Tibial nerve (tissue), 4 donors: ENCODE measurements around the gene TRAF3. TPM values are rescaled to one million over a fixed set of nuclear protein-coding genes. Genes with fewer than 3 reads are reported as not detected.

Experiments
- DNase-seq, 2 donors: peaks; one replicate each; pipeline ENCODE4 v3.0.0-alpha.2; 2019; ENCODE audit warnings: low spot score in 2 of 2
- H3K27ac ChIP-seq, 4 donors: fragments of 200-600 bp; sonication (generic) in 3 of 4; one replicate each; pipeline ENCODE4 v1.5.1; 2017 to 2019; ENCODE audit warnings: mild to moderate bottlenecking in 1 of 4
- H3K27me3 ChIP-seq, 2 donors: fragments of 200-600 bp; sonication (generic) in 1 of 2; one replicate each; pipeline versions ENCODE4 v1.5.1 to v1.6.0; 2017 to 2019
- H3K36me3 ChIP-seq, 3 donors: fragments of 200-600 bp; sonication (generic); one replicate each; pipeline ENCODE4 v1.5.1; 2018 to 2019
- H3K4me1 ChIP-seq, 4 donors: fragments of 200-600 bp; sonication (generic) in 3 of 4; one replicate each; pipeline ENCODE4 v1.5.1; 2017 to 2019
- H3K4me3 ChIP-seq, 4 donors: fragments of 200-600 bp; sonication (generic) in 3 of 4; one replicate each; pipeline ENCODE4 v1.5.1; 2017 to 2019; ENCODE audit warnings: mild to moderate bottlenecking in 1 of 4, moderate library complexity in 1 of 4
- H3K9me3 ChIP-seq, 4 donors: fragments of 200-600 bp; sonication (generic) in 3 of 4; one replicate each; pipeline ENCODE4 v1.5.1; 2017 to 2019
- CTCF ChIP-seq, 5 experiments: fragments of 200-600 bp in 3 of 5; fragments of 450-650 bp in 2 of 5; sonication (generic) in 3 of 5; IDR thresholded peaks; one replicate each; pipeline ENCODE4 v1.5.1; 2016 to 2019; ENCODE audit warnings: antibody characterized with exemption in 5 of 5, mild to moderate bottlenecking in 3 of 5, moderate library complexity in 2 of 5
- EP300 ChIP-seq, 2 donors: sonication (generic); formaldehyde crosslinking; IDR thresholded peaks; one replicate each; pipeline ENCODE4 v1.6.1; 2017; ENCODE audit warnings: antibody characterized with exemption in 2 of 2, mild to moderate bottlenecking in 1 of 2
- POLR2A ChIP-seq, 2 donors: fragments of 450-650 bp; IDR thresholded peaks; one replicate each; pipeline ENCODE4 v1.6.1; 2017; ENCODE audit warnings: antibody characterized with exemption in 2 of 2, mild to moderate bottlenecking in 2 of 2, moderate library complexity in 2 of 2
- WGBS, 2 donors: methylation state at CpG; one replicate each; pipeline ENCODE4 v1.1.5; 2018; 5-methylcytosine and 5-hydroxymethylcytosine counted together
- total RNA-seq, 4 donors: library from RNA; depleted of rRNA; stranded (reverse); fragments of >200 nt; gene quantifications; one replicate each; pipeline ENCODE4 v1.1.0, GENCODE V29; 2016

Gene TRAF3
- total RNA-seq, 4 donors from 2014 or later: 4.8 to 20.7 (median 13.4) TPM

- Histone ChIP-seq H3K4me3 (peak within 1 kb of the TSS in 2 of 4 donors; percentile 30 to 37), H3K9me3 (no peaks in the 10 kb centered on the region), H3K27ac (peak within 1 kb of the TSS in 1 of 4 donors; percentile 60), H3K4me1 (peaks cover 0 to 21% (median 15%) of the 10 kb centered on the region in 4 donors), H3K27me3 (peaks cover 0 to 53% of the 10 kb centered on the region in 2 donors), H3K36me3 (no peaks in the 10 kb centered on the region)
- no peak for DNase-seq
- WGBS, 2 donors: 10 to 14% methylated on average over 22 to 56 of the region's 56 CpGs
- TF ChIP-seq EP300 (IDR thresholded peaks at IDR 0.05): no peak
- no peak for TF ChIP-seq CTCF (IDR thresholded peaks at IDR 0.05)
- TF ChIP-seq POLR2A (IDR thresholded peaks at IDR 0.05): no peak
Observed at GRCh38 chr14:102922490-102923200, 145.4 kb downstream of the TRAF3 start, which contains the start of gene AMN. Gene AMN (plus strand): TSS chr14:102922663. CDS start chr14:102922689, 26 bp downstream.

- H3K27me3 ChIP-seq: peaks cover 0 to 60% of the 10 kb centered on the region in 2 donors
- WGBS, 2 donors: 5% methylated on average over 43 to 51 of the region's 53 CpGs
- TF ChIP-seq CTCF (IDR thresholded peaks at IDR 0.05): no peak
- no peak for TF ChIP-seq EP300 (IDR thresholded peaks at IDR 0.05)
- no peak for TF ChIP-seq POLR2A (IDR thresholded peaks at IDR 0.05)
- no peak for DNase-seq
- peak overlapping the region in 1 of 4 donors; percentile 60 for H3K27ac ChIP-seq
- H3K36me3 ChIP-seq: no peaks in the 10 kb centered on the region
- H3K4me1 ChIP-seq: peaks cover 0 to 28% (median 18%) of the 10 kb centered on the region in 4 donors
- peak overlapping the region in 2 of 4 donors; percentile 30 to 37 for H3K4me3 ChIP-seq
- no peaks in the 10 kb centered on the region for H3K9me3 ChIP-seq
Observed at GRCh38 chr14:102923201-102923924, 146.1 kb downstream of the TRAF3 start.

DNA sequence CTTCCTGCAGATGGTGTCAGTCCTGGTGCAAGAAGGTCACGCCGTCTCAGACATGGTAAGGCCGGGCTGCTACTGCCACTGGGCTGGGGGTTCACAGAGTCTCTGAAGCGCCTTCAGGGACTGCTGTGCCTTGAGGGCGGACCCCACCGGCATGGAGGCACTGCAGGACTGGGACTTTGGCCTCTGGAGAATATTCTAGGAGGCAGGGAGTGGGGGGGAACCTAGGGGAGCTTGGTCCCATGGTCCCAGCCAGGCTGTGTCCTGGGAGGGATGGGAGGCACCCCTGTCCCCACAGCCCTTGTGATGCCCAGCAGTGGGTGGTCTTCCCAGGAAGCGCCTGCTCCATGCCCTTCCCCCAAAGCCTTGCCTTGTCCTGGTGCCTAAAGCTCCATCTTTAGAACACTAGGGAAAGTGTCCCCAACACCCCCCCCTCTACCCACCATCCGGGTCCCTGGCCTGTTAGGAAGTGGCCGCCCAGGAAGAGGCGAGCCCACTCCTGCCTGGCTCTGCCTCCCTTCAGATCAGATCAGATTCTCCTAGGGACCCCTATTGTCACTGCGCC, 146.8 kb downstream of the TRAF3 start:
- Histone ChIP-seq H3K4me3 (peak overlapping the region in 1 of 4 donors; percentile 37), H3K9me3 (no peaks in the 10 kb centered on the region), H3K27me3 (peaks cover 0 to 67% of the 10 kb centered on the region in 2 donors), H3K27ac (peak overlapping the region in 1 of 4 donors; percentile 60), H3K4me1 (peaks cover 0 to 34% (median 25%) of the 10 kb centered on the region in 4 donors), H3K36me3 (no peaks in the 10 kb centered on the region)
- WGBS, 2 donors: 41 to 46% methylated on average over 9 to 10 of the region's 11 CpGs
- no peak for DNase-seq
- TF ChIP-seq POLR2A (IDR thresholded peaks at IDR 0.05) (no peak), CTCF (IDR thresholded peaks at IDR 0.05) (no peak), EP300 (IDR thresholded peaks at IDR 0.05) (no peak)

GRCh38 chr14:102924632-102925588, 147.7 kb downstream of the TRAF3 start:
- H3K27me3 ChIP-seq: peaks cover 0 to 76% of the 10 kb centered on the region in 2 donors
- TF ChIP-seq CTCF (IDR thresholded peaks at IDR 0.05) (no peak), POLR2A (IDR thresholded peaks at IDR 0.05) (no peak), EP300 (IDR thresholded peaks at IDR 0.05) (no peak)
- H3K9me3 ChIP-seq: no peaks in the 10 kb centered on the region
- H3K27ac ChIP-seq: no peak overlapping the region
- DNase-seq: no peak
- WGBS, 2 donors: 72 to 76% methylated on average over 20 to 25 of the region's 25 CpGs
- no peak overlapping the region for H3K4me3 ChIP-seq
- peaks cover 0 to 43% (median 34%) of the 10 kb centered on the region in 4 donors for H3K4me1 ChIP-seq
- H3K36me3 ChIP-seq: no peaks in the 10 kb centered on the region
